Subcutaneous adipose tissue (tissue), 4 donors: Measurements from ENCODE around the gene PHF24. TPM values are rescaled to one million over a fixed set of nuclear protein-coding genes. Genes with fewer than 3 reads are reported as not detected.

Experiments used
- CTCF ChIP-seq: fragments of 450-650 bp; IDR thresholded peaks from one replicate; pipeline ENCODE4 v1.5.1; 2016; ENCODE audit warnings: low read depth, mild to moderate bottlenecking, control low read depth, antibody characterized with exemption, moderate library complexity
- total RNA-seq, 4 donors: library from RNA; depleted of rRNA; stranded (reverse); fragments of >200 nt; gene quantifications; one replicate each; pipeline ENCODE4 v1.1.0, GENCODE V29; 2016

The PHF24 gene
- total RNA-seq, 4 donors from 2014 or later: 0.34 to 2.3 (median 1.3) TPM; not detected in 1

DNA sequence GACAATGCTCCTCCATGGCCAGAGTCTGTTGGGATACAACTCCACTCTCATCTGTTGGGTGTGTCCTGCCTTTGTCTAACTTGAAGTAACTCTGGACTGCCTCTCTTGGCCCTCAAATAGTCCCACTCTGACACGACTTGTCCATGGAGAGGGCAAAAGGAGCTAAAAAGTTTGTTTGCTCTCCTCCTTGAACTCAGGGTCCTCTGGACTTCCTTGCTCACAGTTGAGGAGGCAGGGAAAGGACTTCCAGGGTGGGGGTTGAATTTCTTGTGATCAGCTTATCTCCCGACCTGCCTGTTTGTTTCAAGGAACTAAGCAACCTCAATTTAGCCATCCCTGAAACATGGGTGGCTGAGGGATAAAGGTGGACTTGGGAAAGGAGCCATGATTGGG lies 43.2 kb downstream of the PHF24 start:
- TF ChIP-seq CTCF: no peak

DNA sequence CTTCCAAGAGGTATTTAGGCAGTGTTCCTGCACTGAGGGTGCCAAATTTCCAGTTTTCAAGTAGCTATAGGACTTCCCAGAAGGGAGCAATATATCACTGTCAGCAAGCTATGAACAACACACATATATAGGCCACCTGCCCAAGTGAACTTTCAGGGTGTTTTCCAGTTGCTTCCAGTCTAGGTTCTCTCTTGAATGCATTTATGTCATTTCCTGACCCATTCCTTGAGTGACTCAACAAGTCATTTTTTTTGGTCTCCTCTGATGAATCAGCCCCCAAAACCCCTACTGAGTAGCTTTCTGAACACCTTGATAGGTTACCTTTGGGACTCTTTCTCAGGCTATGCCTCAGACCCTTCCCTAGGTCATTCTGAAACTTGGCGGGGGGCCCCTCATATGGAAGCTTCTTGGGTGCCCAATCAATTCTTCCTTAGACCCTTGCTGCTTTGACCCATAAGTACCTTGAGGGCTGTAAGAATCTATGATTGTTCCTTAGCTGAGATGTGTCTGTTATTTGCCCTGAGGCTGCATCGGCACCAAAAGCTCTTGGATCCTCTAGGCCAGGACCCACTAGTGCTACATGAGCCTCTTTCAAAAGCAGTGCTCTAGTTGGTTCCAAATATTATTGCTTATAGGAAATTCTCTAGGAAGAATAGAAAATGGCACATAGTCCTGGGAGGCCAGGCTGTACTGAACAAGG lies 43.9 kb downstream of the PHF24 start:
- TF ChIP-seq CTCF: no peak

DNA sequence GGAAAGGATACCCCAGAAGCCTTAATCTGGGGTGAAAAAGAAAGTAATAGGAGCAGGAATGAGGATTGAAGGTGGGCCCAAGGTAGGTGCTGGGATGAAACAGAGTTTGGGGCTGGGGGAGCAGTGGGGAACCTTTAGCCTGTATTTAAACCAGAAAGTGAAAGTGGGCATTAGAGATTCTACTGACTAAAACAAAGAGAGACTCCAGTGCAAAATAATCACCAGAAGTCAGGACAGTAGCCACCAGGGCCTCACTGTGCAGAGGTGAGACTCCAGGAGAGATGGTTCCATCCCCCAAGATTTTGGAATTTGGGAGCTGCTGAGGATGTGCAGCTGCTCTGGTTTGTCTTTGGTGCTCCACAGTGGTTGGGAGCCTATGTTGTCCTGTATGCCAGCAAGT lies 44.5 kb downstream of the PHF24 start:
- no peak for TF ChIP-seq CTCF

DNA sequence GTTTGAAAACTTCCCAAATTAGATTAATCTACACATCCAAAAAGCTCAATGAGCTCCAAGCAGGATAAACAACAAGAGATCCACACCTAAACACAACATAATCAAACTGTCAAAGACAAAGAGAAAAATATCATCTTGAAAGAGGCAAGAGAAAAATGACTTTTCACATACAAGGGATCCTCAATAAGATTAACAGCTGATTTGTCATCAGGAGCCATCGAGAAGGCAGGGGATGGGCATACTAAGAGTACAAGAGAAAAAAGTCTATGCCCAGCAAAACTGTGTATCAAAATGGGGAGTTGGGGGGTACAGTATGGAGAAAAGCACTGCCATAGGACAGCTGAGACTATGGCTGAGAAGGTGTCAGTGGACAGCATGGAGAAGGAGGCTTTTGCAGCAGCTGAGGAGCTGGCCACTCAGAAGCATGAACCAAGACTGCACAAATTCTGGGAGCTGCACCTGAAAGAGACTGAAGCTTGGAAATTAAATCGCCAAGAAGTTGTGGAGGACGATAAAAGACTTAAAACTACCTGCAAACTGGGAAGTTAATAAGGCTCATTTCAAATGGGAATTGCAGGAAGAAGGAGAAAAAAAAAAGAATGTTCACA lies 52.4 kb downstream of the PHF24 start:
- no peak for TF ChIP-seq CTCF

DNA sequence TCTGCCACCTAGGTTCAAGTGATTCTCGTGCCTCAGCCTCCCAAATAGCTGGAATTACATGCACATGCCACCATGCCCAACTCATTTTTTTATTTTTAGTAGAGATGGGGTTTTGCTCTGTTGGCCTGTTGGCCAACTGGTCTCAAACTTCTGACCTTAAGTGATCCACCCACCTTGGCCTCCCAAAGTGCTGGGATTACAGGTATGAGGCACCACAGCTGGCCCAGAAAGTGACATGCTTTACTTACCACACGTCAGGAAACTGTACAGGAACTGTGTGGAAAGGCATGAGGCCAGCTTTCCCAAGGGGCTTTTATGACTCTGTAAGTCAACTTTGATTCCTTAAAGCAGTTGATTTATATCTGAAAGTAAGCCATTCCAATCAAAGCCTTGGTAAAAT lies 56.4 kb downstream of the PHF24 start:
- TF ChIP-seq CTCF: no peak

DNA sequence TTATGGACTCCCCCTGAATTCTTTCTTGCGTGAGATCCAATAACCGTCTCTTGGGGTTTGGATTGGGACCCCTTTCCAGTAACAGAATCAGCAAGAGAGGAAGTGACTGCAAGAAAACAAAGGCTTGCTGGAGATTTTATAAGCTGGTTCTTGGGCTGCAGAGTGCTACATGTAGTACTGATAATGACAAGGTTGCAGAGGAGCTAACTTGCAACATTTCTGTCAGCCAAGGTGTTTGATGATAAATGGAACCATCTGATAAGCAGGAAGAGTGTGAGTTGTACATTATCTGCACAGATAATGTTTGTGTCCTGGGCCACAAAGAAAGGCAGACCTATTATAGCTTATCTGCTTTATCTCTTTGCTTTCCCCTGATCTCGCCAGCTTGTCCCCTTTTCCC lies 68.6 kb downstream of the PHF24 start:
- TF ChIP-seq CTCF: no peak

DNA sequence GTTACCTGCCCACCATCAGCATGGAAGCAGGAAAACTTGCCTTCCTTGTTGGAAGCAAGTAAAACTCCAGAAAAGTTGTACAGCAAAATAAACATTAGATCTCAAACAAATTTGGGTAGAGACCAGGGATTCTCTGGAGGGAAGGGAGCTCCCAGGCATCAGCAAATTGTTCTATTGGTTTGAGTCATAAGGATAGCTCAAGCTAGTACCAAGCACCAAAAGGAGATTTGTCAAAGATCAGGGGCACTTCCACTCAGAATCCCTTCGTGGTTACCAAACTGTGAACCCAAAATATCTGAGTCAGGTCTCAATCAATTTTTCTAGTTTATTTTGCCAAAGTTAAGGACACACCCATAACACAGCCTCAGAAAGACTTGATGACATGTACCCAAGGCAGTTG lies 69.3 kb downstream of the PHF24 start:
- TF ChIP-seq CTCF: no peak
